Hepatocyte (in vitro differentiated cells): ENCODE measurements around the gene GNPDA1.

Experiments used
- EZH2 ChIP-seq: fragments of 200-600 bp; sonication (generic); IDR thresholded peaks from 2 replicates; pipeline ENCODE4 v1.6.1; 2016; ENCODE audit warnings: antibody characterized with exemption, mild to moderate bottlenecking, borderline replicate concordance
- TF ChIP-seq, protein P1 (sequence below): fragments of 200-600 bp; sonication (generic); IDR thresholded peaks from 2 replicates; pipeline ENCODE4 v1.5.1; 2016; ENCODE audit warnings: antibody characterized with exemption, mild to moderate bottlenecking; ENCODE audit not compliant: poor library complexity

GRCh38 chr5:141969783-141970771 lies 42.8 kb downstream of the GNPDA1 start:
- TF ChIP-seq, protein P1, sequence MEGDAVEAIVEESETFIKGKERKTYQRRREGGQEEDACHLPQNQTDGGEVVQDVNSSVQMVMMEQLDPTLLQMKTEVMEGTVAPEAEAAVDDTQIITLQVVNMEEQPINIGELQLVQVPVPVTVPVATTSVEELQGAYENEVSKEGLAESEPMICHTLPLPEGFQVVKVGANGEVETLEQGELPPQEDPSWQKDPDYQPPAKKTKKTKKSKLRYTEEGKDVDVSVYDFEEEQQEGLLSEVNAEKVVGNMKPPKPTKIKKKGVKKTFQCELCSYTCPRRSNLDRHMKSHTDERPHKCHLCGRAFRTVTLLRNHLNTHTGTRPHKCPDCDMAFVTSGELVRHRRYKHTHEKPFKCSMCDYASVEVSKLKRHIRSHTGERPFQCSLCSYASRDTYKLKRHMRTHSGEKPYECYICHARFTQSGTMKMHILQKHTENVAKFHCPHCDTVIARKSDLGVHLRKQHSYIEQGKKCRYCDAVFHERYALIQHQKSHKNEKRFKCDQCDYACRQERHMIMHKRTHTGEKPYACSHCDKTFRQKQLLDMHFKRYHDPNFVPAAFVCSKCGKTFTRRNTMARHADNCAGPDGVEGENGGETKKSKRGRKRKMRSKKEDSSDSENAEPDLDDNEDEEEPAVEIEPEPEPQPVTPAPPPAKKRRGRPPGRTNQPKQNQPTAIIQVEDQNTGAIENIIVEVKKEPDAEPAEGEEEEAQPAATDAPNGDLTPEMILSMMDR = no peak
- no peak for TF ChIP-seq EZH2
